ENCODE results near the gene APOA5.

DNA sequence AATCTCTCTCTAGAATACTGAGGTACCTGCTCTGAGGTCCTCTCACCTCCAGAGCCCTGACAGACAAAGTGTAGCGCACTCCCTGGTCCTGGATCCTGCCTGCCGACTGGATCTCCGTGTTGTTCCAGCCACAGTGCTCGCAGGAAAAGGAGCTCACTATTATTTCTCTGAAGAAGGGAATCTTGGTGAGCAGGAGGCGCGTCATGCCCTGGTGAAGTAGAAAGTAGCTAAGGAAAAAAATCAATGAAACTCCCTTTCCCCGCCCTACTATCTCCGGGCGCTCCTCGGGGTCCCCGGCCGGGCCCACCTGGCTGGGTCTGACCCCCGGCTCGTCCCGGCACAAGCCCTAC lies 4.3 kb downstream of the APOA5 start:
- TF ChIP-seq CTCF (IDR thresholded peaks at IDR 0.05), result no peak
- TF ChIP-seq POLR2A (IDR thresholded peaks at IDR 0.05), result no peak
- no peak for TF ChIP-seq POLR2AphosphoS5 (IDR thresholded peaks at IDR 0.05)
- no peak for TF ChIP-seq EP300 (IDR thresholded peaks at IDR 0.05)

Measured in suprapubic skin (tissue), 4 donors.